ENCODE data around the gene ATP10B. TPM values are rescaled to one million over a fixed set of nuclear protein-coding genes. Genes with fewer than 3 reads are reported as not detected.

Gene ATP10B
- total and polyA plus RNA-seq, 2 of the 8 experiments (the other 6 are each of a cell fraction or from before 2014, with no cell fraction given), result 0.06 to 0.11 TPM

- H3K4me1 ChIP-seq (replicated peaks in 1 of 4; ENCODE audit: control insufficient read depth in 3 of 4, insufficient read depth in 4 of 4, low read length in 3 of 4), result no peaks in the 10 kb centered on the region
- H2BK15ac ChIP-seq (ENCODE audit: low read length), result no peak overlapping the region
- no peak overlapping the region for H2BK120ac ChIP-seq (replicated peaks; ENCODE audit: low read depth, low read length)
- no peak overlapping the region for H2AK5ac ChIP-seq (ENCODE audit: low read depth, low read length)
- no peak overlapping the region for H3K4ac ChIP-seq (replicated peaks; ENCODE audit: insufficient read length, low read depth, low read length)
- H3K4me3 ChIP-seq (ENCODE audit: extremely low read depth in 1 of 4, insufficient read depth in 2 of 4, low read depth in 3 of 4, low read length in 4 of 4), result no peak overlapping the region
- TF ChIP-seq HDAC6 (IDR thresholded peaks at IDR 0.05; ENCODE audit: low read depth, low read length) (no peak), YY1 (IDR thresholded peaks at IDR 0.05; ENCODE audit: low read depth, low read length) (no peak), E2F6 (IDR thresholded peaks at IDR 0.05) (no peak), USF2 (IDR thresholded peaks at IDR 0.05; ENCODE audit: low read length) (no peak), CBX5 (IDR thresholded peaks at IDR 0.05; ENCODE audit: low read depth, low read length) (no peak), MAX (IDR thresholded peaks at IDR 0.05) (no peak)
- no peak overlapping the region for H4K5ac ChIP-seq (ENCODE audit: insufficient read length, low read depth, low read length)
- H3K14ac ChIP-seq (ENCODE audit: insufficient read length), result no peak overlapping the region
- 73% methylated on average over 1 of the region's 1 CpG; no CpG with 5 or more reads in 1 of the 2 experiments for WGBS, 2 experiments (ENCODE audit: extremely low coverage in 1 of 2, insufficient coverage in 1 of 2, insufficient read length in 1 of 2, insufficient replicate concordance in 2 of 2, low coverage in 1 of 2, low lambda C conversion rate in 2 of 2, missing lambda C conversion rate in 1 of 2)
- H3K79me2 ChIP-seq (ENCODE audit: control insufficient read depth in 1 of 2, insufficient read depth in 2 of 2, low read length in 2 of 2), result no peaks in the 10 kb centered on the region
- CTCF ChIA-PET (ENCODE audit: partially characterized antibody), result interaction anchor here (1.8 kb wide), 1 partner anchor 44 kb away, joined by 4 read pairs; no protein-coding TSS in a partner anchor
- H3K18ac ChIP-seq (ENCODE audit: extremely low read depth, low read length), result no peak overlapping the region
- H3K79me1 ChIP-seq (ENCODE audit: low read depth, low read length), result no peaks in the 10 kb centered on the region
- no peak for DNase-seq (ENCODE audit: low read depth in 1 of 2, low spot score in 2 of 2)
- H3K9ac ChIP-seq (replicated peaks in 1 of 4; ENCODE audit: extremely low read depth in 1 of 4, low read depth in 3 of 4, low read length in 3 of 4), result no peak overlapping the region
- no peaks in the 10 kb centered on the region for H4K20me1 ChIP-seq (replicated peaks in 1 of 2; ENCODE audit: control insufficient read depth in 1 of 2, insufficient read depth in 2 of 2, low read length in 2 of 2)
- H3K27me3 ChIP-seq (replicated peaks in 1 of 4; ENCODE audit: control insufficient read depth in 3 of 4, extremely low read depth in 1 of 4, insufficient read depth in 3 of 4, low read length in 3 of 4), result no peaks in the 10 kb centered on the region
- no peak overlapping the region for H2BK20ac ChIP-seq (ENCODE audit: low read length)
- no peak for FAIRE-seq
- POLR2A ChIA-PET (ENCODE audit: partially characterized antibody), result no interaction called here
- no peaks in the 10 kb centered on the region for H3K23me2 ChIP-seq (ENCODE audit: low read depth, low read length)
- no peak overlapping the region for H2AFZ ChIP-seq (ENCODE audit: low read length)
- no peak overlapping the region for H4K91ac ChIP-seq (replicated peaks; ENCODE audit: insufficient read length, low read length)
- no peak overlapping the region for H2BK12ac ChIP-seq (ENCODE audit: low read depth, low read length)
- no peak overlapping the region for H3K4me2 ChIP-seq (ENCODE audit: insufficient read depth in 1 of 2, low read depth in 2 of 2, low read length in 2 of 2)
- H3K23ac ChIP-seq (ENCODE audit: insufficient read length), result no peak overlapping the region
- H4K8ac ChIP-seq (ENCODE audit: extremely low read depth, insufficient read depth, low read length), result no peak overlapping the region
- H3K56ac ChIP-seq (replicated peaks; ENCODE audit: insufficient read length, low read depth, low read length), result no peak overlapping the region
- H3K9me3 ChIP-seq (ENCODE audit: insufficient read depth in 2 of 2, low read depth in 1 of 2, low read length in 1 of 2), result no peaks in the 10 kb centered on the region
- no peak overlapping the region for H3K27ac ChIP-seq (ENCODE audit: low read depth, low read length)
- H3K36me3 ChIP-seq (ENCODE audit: control insufficient read depth in 2 of 4, insufficient read depth in 4 of 4, low read length in 3 of 4), result no peaks in the 10 kb centered on the region
- H2BK5ac ChIP-seq (ENCODE audit: low read depth, low read length), result no peak overlapping the region
Observed at GRCh38 chr5:160831801-160832200, 20.2 kb downstream of the ATP10B start.

Measured in H1 (cell line).